ENCODE data around the gene SDK1.

Gene SDK1

GRCh38 chr7:3950249-3950648 is 649.2 kb downstream of the SDK1 start:
- Histone ChIP-seq H3K79me1 (replicated peaks; ENCODE audit: low read length, poor library complexity, severe bottlenecking) (no peaks in the 10 kb centered on the region), H2BK15ac (ENCODE audit: low read depth, poor library complexity, severe bottlenecking) (no peak overlapping the region), H3K4me2 (ENCODE audit: low read length, poor library complexity, severe bottlenecking) (no peak overlapping the region), H4K8ac (ENCODE audit: low read length) (no peak overlapping the region), H3K27me3 (ENCODE audit: control insufficient read depth in 1 of 2, insufficient read depth in 1 of 2, low read length in 2 of 2) (no peaks in the 10 kb centered on the region), H3K4ac (ENCODE audit: low read depth in 1 of 2, low read length in 2 of 2) (no peak overlapping the region), H2BK5ac (ENCODE audit: low read depth, low read length, poor library complexity, severe bottlenecking) (no peak overlapping the region), H3K4me1 (ENCODE audit: control insufficient read depth, insufficient read depth, low read depth, low read length) (peaks cover 5% of the 10 kb centered on the region), H3K9ac (ENCODE audit: low read length) (no peak overlapping the region), H2AFZ (ENCODE audit: low read depth, low read length) (no peak overlapping the region), H3K9me3 (ENCODE audit: control insufficient read depth, low read length) (peaks cover 10% of the 10 kb centered on the region), H3K18ac (ENCODE audit: low read depth in 1 of 2, low read length in 2 of 2) (no peak overlapping the region), H3K23ac (ENCODE audit: low read length in 2 of 2) (no peak overlapping the region), H2BK12ac (ENCODE audit: low read length in 2 of 2) (no peak overlapping the region), H4K91ac (ENCODE audit: low read length) (no peak overlapping the region), H3K4me3 (ENCODE audit: insufficient read depth in 1 of 2, low read depth in 1 of 2, low read length in 2 of 2) (no peak overlapping the region), H3K27ac (ENCODE audit: low read length, poor library complexity, severe bottlenecking) (no peak overlapping the region), H2AK5ac (ENCODE audit: low read length, severe bottlenecking) (no peak overlapping the region), H3K14ac (ENCODE audit: low read length in 2 of 2) (no peak overlapping the region), H2BK120ac (ENCODE audit: low read depth, low read length) (no peak overlapping the region), H3K36me3 (ENCODE audit: control insufficient read depth in 1 of 2, insufficient read depth in 2 of 2, low read depth in 1 of 2, low read length in 2 of 2) (peaks cover 4 to 6% of the 10 kb centered on the region in 2 experiments)
- 100% methylated on average over 5 of the region's 5 CpGs for WGBS
- DNase-seq, result no peak

GRCh38 chr7:3951316-3952055 is 650.4 kb downstream of the SDK1 start:
- no peak overlapping the region for H2BK12ac ChIP-seq (ENCODE audit: low read length in 2 of 2)
- H2BK120ac ChIP-seq (ENCODE audit: low read depth, low read length), result no peak overlapping the region
- H2BK5ac ChIP-seq (ENCODE audit: low read depth, low read length, poor library complexity, severe bottlenecking), result no peak overlapping the region
- no peak for DNase-seq
- H3K27ac ChIP-seq (ENCODE audit: low read length, poor library complexity, severe bottlenecking), result no peak overlapping the region
- 97% methylated on average over 33 of the region's 33 CpGs for WGBS
- H3K18ac ChIP-seq (ENCODE audit: low read depth in 1 of 2, low read length in 2 of 2), result no peak overlapping the region
- no peak overlapping the region for H2AK5ac ChIP-seq (ENCODE audit: low read length, severe bottlenecking)
- no peak overlapping the region for H3K14ac ChIP-seq (ENCODE audit: low read length in 2 of 2)
- H3K4me1 ChIP-seq (ENCODE audit: control insufficient read depth, insufficient read depth, low read depth, low read length), result peaks cover 16% of the 10 kb centered on the region
- H3K9me3 ChIP-seq (ENCODE audit: control insufficient read depth, low read length), result peaks cover 7% of the 10 kb centered on the region
- H3K4me3 ChIP-seq (ENCODE audit: insufficient read depth in 1 of 2, low read depth in 1 of 2, low read length in 2 of 2), result no peak overlapping the region
- H3K79me1 ChIP-seq (replicated peaks; ENCODE audit: low read length, poor library complexity, severe bottlenecking), result no peaks in the 10 kb centered on the region
- no peaks in the 10 kb centered on the region for H3K27me3 ChIP-seq (ENCODE audit: control insufficient read depth in 1 of 2, insufficient read depth in 1 of 2, low read length in 2 of 2)
- no peak overlapping the region for H4K91ac ChIP-seq (ENCODE audit: low read length)
- H3K36me3 ChIP-seq (ENCODE audit: control insufficient read depth in 1 of 2, insufficient read depth in 2 of 2, low read depth in 1 of 2, low read length in 2 of 2), result peaks cover 6 to 7% of the 10 kb centered on the region in 2 experiments
- H4K8ac ChIP-seq (ENCODE audit: low read length), result no peak overlapping the region
- no peak overlapping the region for H2BK15ac ChIP-seq (ENCODE audit: low read depth, poor library complexity, severe bottlenecking)
- no peak overlapping the region for H3K23ac ChIP-seq (ENCODE audit: low read length in 2 of 2)
- no peak overlapping the region for H3K4ac ChIP-seq (ENCODE audit: low read depth in 1 of 2, low read length in 2 of 2)
- no peak overlapping the region for H3K4me2 ChIP-seq (ENCODE audit: low read length, poor library complexity, severe bottlenecking)
- H3K9ac ChIP-seq (ENCODE audit: low read length), result no peak overlapping the region
- H2AFZ ChIP-seq (ENCODE audit: low read depth, low read length), result no peak overlapping the region

- Histone ChIP-seq H3K4me2 (ENCODE audit: low read length, poor library complexity, severe bottlenecking) (no peak overlapping the region), H3K9me3 (ENCODE audit: control insufficient read depth, low read length) (peaks cover 7% of the 10 kb centered on the region), H3K9ac (ENCODE audit: low read length) (no peak overlapping the region), H3K27me3 (ENCODE audit: control insufficient read depth in 1 of 2, insufficient read depth in 1 of 2, low read length in 2 of 2) (no peaks in the 10 kb centered on the region), H2BK15ac (ENCODE audit: low read depth, poor library complexity, severe bottlenecking) (no peak overlapping the region), H2BK12ac (ENCODE audit: low read length in 2 of 2) (no peak overlapping the region), H2BK120ac (ENCODE audit: low read depth, low read length) (no peak overlapping the region), H2AK5ac (ENCODE audit: low read length, severe bottlenecking) (no peak overlapping the region), H3K14ac (ENCODE audit: low read length in 2 of 2) (no peak overlapping the region), H3K79me1 (replicated peaks; ENCODE audit: low read length, poor library complexity, severe bottlenecking) (no peaks in the 10 kb centered on the region), H3K4me1 (ENCODE audit: control insufficient read depth, insufficient read depth, low read depth, low read length) (peaks cover 21% of the 10 kb centered on the region), H3K4ac (ENCODE audit: low read depth in 1 of 2, low read length in 2 of 2) (no peak overlapping the region), H3K23ac (ENCODE audit: low read length in 2 of 2) (no peak overlapping the region), H4K8ac (ENCODE audit: low read length) (no peak overlapping the region), H3K18ac (ENCODE audit: low read depth in 1 of 2, low read length in 2 of 2) (no peak overlapping the region), H3K4me3 (ENCODE audit: insufficient read depth in 1 of 2, low read depth in 1 of 2, low read length in 2 of 2) (no peak overlapping the region), H2BK5ac (ENCODE audit: low read depth, low read length, poor library complexity, severe bottlenecking) (no peak overlapping the region), H3K27ac (ENCODE audit: low read length, poor library complexity, severe bottlenecking) (no peak overlapping the region), H3K36me3 (ENCODE audit: control insufficient read depth in 1 of 2, insufficient read depth in 2 of 2, low read depth in 1 of 2, low read length in 2 of 2) (peaks cover 6 to 7% of the 10 kb centered on the region in 2 experiments), H4K91ac (ENCODE audit: low read length) (no peak overlapping the region), H2AFZ (ENCODE audit: low read depth, low read length) (no peak overlapping the region)
- WGBS, result 94% methylated on average over 5 of the region's 6 CpGs
- no peak for DNase-seq
These were observed 652.1 kb downstream of the SDK1 start for GRCh38 chr7:3953133-3953532.

- no peak overlapping the region for H3K4me3 ChIP-seq (ENCODE audit: insufficient read depth in 1 of 2, low read depth in 1 of 2, low read length in 2 of 2)
- no peak overlapping the region for H3K9ac ChIP-seq (ENCODE audit: low read length)
- H2AFZ ChIP-seq (ENCODE audit: low read depth, low read length), result no peak overlapping the region
- no peak overlapping the region for H2BK15ac ChIP-seq (ENCODE audit: low read depth, poor library complexity, severe bottlenecking)
- WGBS, result 86% methylated on average over 6 of the region's 7 CpGs
- H2BK12ac ChIP-seq (ENCODE audit: low read length in 2 of 2), result no peak overlapping the region
- H2AK5ac ChIP-seq (ENCODE audit: low read length, severe bottlenecking), result peak overlapping the region; percentile 49
- no peak for DNase-seq
- H2BK120ac ChIP-seq (ENCODE audit: low read depth, low read length), result no peak overlapping the region
- H3K18ac ChIP-seq (ENCODE audit: low read depth in 1 of 2, low read length in 2 of 2), result no peak overlapping the region
- no peak overlapping the region for H3K23ac ChIP-seq (ENCODE audit: low read length in 2 of 2)
- H2BK5ac ChIP-seq (ENCODE audit: low read depth, low read length, poor library complexity, severe bottlenecking), result no peak overlapping the region
- peaks cover 7% of the 10 kb centered on the region for H3K9me3 ChIP-seq (ENCODE audit: control insufficient read depth, low read length)
- peaks cover 6 to 7% of the 10 kb centered on the region in 2 experiments for H3K36me3 ChIP-seq (ENCODE audit: control insufficient read depth in 1 of 2, insufficient read depth in 2 of 2, low read depth in 1 of 2, low read length in 2 of 2)
- no peaks in the 10 kb centered on the region for H3K27me3 ChIP-seq (ENCODE audit: control insufficient read depth in 1 of 2, insufficient read depth in 1 of 2, low read length in 2 of 2)
- no peaks in the 10 kb centered on the region for H3K79me1 ChIP-seq (replicated peaks; ENCODE audit: low read length, poor library complexity, severe bottlenecking)
- peaks cover 21% of the 10 kb centered on the region for H3K4me1 ChIP-seq (ENCODE audit: control insufficient read depth, insufficient read depth, low read depth, low read length)
- no peak overlapping the region for H3K4me2 ChIP-seq (ENCODE audit: low read length, poor library complexity, severe bottlenecking)
- no peak overlapping the region for H3K14ac ChIP-seq (ENCODE audit: low read length in 2 of 2)
- H4K8ac ChIP-seq (ENCODE audit: low read length), result no peak overlapping the region
- no peak overlapping the region for H4K91ac ChIP-seq (ENCODE audit: low read length)
- H3K4ac ChIP-seq (ENCODE audit: low read depth in 1 of 2, low read length in 2 of 2), result no peak overlapping the region
- no peak overlapping the region for H3K27ac ChIP-seq (ENCODE audit: low read length, poor library complexity, severe bottlenecking)
These were observed 652.9 kb downstream of the SDK1 start for GRCh38 chr7:3953946-3954345.

All from mesenchymal stem cell (in vitro differentiated cells and primary cell).